T-cell (primary cell): ENCODE data around the gene JMJD6. TPM values are rescaled to one million over a fixed set of nuclear protein-coding genes. Genes with fewer than 3 reads are reported as not detected.

Experiments used
- ATAC-seq, 4 experiments: fragments of 200-7000 bp in 3 of 4; fragments of 150-1000 bp in 1 of 4; cut with Tn5 transposase; replicated peaks in 1 of 4; 1 replicate in 3 of 4; 2 replicates in 1 of 4; pipeline ENCODE4 v1.10.0; 2021; ENCODE audit warnings: moderate library complexity in 3 of 4, mild to moderate bottlenecking in 2 of 4, moderate number of reproducible peaks in 1 of 4
- CTCF ChIA-PET, 2 donors: fragments of 300-600 bp; sonication (Branson Sonifier 250); formaldehyde crosslinking; loops; one replicate each; lab custom pipeline; 2022; ENCODE audit warnings: antibody characterized with exemption in 2 of 2; lab: Charles Lee
- POLR2A ChIA-PET, 2 donors: fragments of 300-600 bp; sonication (Branson Sonifier 250); formaldehyde crosslinking; loops; one replicate each; lab custom pipeline; 2022; ENCODE audit warnings: antibody characterized with exemption in 2 of 2; lab: Charles Lee
- DNase-seq, 35 experiments: peaks; one replicate each; pipeline versions ENCODE4 v3.0.0 to v3.0.0-alpha.2; 2013 to 2023
- H3K27ac ChIP-seq: one replicate; pipeline ENCODE4 v1.5.1; 2013; ENCODE audit warnings: low read length
- H3K27me3 ChIP-seq, 2 experiments: replicated peaks in 1 of 2; 1 replicate in 1 of 2; 2 replicates in 1 of 2; pipeline versions ENCODE4 v1.6.1 to v1.7.0; 2013; ENCODE audit warnings: low read length in 1 of 2, mixed read lengths in 1 of 2; ENCODE audit not compliant: control insufficient read depth in 2 of 2, insufficient read depth in 2 of 2; ENCODE audit errors: extremely low read depth in 1 of 2
- H3K36me3 ChIP-seq, 2 donors: 1 replicate in 1 of 2; 2 replicates in 1 of 2; pipeline versions ENCODE4 v1.6.1 to v1.7.0; 2013; ENCODE audit warnings: low read length in 1 of 2; ENCODE audit not compliant: control insufficient read depth in 2 of 2, insufficient read depth in 1 of 2; ENCODE audit errors: extremely low read depth in 1 of 2
- H3K4me1 ChIP-seq, 2 experiments: 1 replicate in 1 of 2; 2 replicates in 1 of 2; pipeline versions ENCODE4 v1.6.1 to v1.7.0; 2013; ENCODE audit warnings: low read length in 2 of 2, mixed read lengths in 1 of 2; ENCODE audit not compliant: insufficient read depth in 2 of 2, control insufficient read depth in 1 of 2; ENCODE audit errors: extremely low read depth in 1 of 2
- H3K4me3 ChIP-seq, 2 donors: 1 replicate in 1 of 2; 2 replicates in 1 of 2; pipeline versions ENCODE4 v1.5.1 to v1.7.0; 2013; ENCODE audit warnings: mild to moderate bottlenecking in 2 of 2, low read length in 1 of 2, moderate library complexity in 1 of 2; ENCODE audit not compliant: control insufficient read depth in 1 of 2; ENCODE audit errors: extremely low read depth in 1 of 2
- H3K9me3 ChIP-seq: 2 replicates; pipeline ENCODE4 v1.7.0; 2013
- H3K27ac Mint-ChIP-seq, 2 donors: one replicate each; pipeline ENCODE4 v1.8.0; 2020 to 2021; ENCODE audit warnings: mild to moderate bottlenecking in 2 of 2, mixed read lengths in 2 of 2
- H3K27me3 Mint-ChIP-seq, 2 donors: one replicate each; pipeline ENCODE4 v1.8.0; 2021 to 2022; ENCODE audit warnings: mixed read lengths in 2 of 2
- H3K36me3 Mint-ChIP-seq: one replicate; pipeline ENCODE4 v1.8.0; 2021; ENCODE audit warnings: mixed read lengths
- H3K4me1 Mint-ChIP-seq, 3 donors: one replicate each; pipeline ENCODE4 v1.8.0; 2020 to 2022; ENCODE audit warnings: mixed read lengths in 3 of 3, mild to moderate bottlenecking in 1 of 3
- H3K4me3 Mint-ChIP-seq, 3 donors: one replicate each; pipeline ENCODE4 v1.8.0; 2020 to 2022; ENCODE audit warnings: mild to moderate bottlenecking in 3 of 3, mixed read lengths in 3 of 3, moderate library complexity in 3 of 3
- H3K9me3 Mint-ChIP-seq, 3 donors: one replicate each; pipeline ENCODE4 v1.8.0; 2020 to 2022; ENCODE audit warnings: mixed read lengths in 3 of 3
- WGBS: methylation state at CpG from one replicate; pipeline ENCODE4 v1.1.5; 2013; ENCODE audit warnings: missing lambda C conversion rate; ENCODE audit not compliant: insufficient coverage; 5-methylcytosine and 5-hydroxymethylcytosine counted together
- total RNA-seq, 35 experiments: library from RNA in 6 of 35; stranded (reverse) in 6 of 35; fragments of 120-200 nt in 1 of 35; gene quantifications; one replicate each; pipeline versions ENCODE4 v1.2.1 to v1.2.4 and lab custom pipeline; 2013 to 2026

The JMJD6 gene
- total RNA-seq, 5 donors from 2014 or later (not counting 1 experiment from before 2014, with no cell fraction given): 48.7 to 155 (median 56.6) TPM

DNA sequence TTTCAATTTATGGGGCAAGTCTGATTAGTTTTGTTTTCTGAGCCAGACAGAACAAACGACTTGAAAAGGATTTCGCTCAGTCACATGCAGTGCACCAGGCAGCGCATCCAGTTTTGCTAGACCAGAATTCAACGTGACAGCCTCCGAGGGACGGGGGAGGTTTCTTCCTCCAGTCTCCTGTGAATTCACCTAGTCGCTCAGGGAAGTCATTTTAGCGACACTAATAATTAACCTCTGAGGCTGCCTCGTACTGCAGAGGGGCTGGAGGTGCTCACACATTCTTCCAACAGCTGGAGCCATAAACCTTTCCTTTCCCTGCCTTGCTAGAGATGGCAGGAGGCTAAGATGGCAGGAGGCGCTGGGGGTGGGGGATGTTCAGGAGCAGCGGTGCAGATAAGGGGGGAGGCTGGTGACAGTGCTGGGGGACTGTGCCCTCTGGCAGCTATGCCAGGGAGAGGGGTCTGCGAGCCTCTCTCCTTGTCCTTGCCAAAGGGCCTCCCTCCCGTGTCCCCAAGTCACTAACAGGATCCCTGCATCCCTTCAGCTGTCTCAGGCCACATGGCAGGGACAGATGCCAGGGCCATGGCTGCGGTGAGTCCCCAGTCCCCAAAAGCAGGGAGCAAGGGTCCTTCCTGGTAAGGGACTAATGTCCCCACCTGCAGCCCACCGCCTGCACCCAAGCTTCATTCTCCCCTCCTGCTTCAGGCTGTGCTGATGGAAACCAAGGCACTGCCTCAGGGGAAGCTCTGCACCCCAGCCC lies 39.7 kb downstream of the JMJD6 start:
- H3K27me3 Mint-ChIP-seq: peaks cover 0 to 2% of the 10 kb centered on the region in 2 donors
- DNase-seq (no peak), ATAC-seq (no peak)
- Histone ChIP-seq H3K36me3 (no peaks in the 10 kb centered on the region), H3K9me3 (no peaks in the 10 kb centered on the region), H3K4me3 (no peak overlapping the region), H3K4me1 (peaks cover 0 to 11% of the 10 kb centered on the region in 2 experiments), H3K27ac (no peak overlapping the region), H3K27me3 (peaks cover 0 to 11% of the 10 kb centered on the region in 2 experiments)
- H3K9me3 Mint-ChIP-seq: no peaks in the 10 kb centered on the region
- 94% methylated on average over 10 of the region's 15 CpGs for WGBS
- H3K36me3 Mint-ChIP-seq: peaks cover 4% of the 10 kb centered on the region
- H3K27ac Mint-ChIP-seq: no peak overlapping the region
- no peak overlapping the region for H3K4me3 Mint-ChIP-seq
- POLR2A ChIA-PET: no interaction called here
- H3K4me1 Mint-ChIP-seq: peaks cover 0 to 8% (median 5%) of the 10 kb centered on the region in 3 donors
- CTCF ChIA-PET: no interaction called here

- Mint-ChIP-seq H3K27me3 (peaks cover 0 to 2% of the 10 kb centered on the region in 2 donors), H3K27ac (no peak overlapping the region), H3K4me3 (no peak overlapping the region), H3K9me3 (no peaks in the 10 kb centered on the region), H3K4me1 (peaks cover 7 to 16% (median 10%) of the 10 kb centered on the region in 3 donors), H3K36me3 (peaks cover 4% of the 10 kb centered on the region)
- H3K4me3 ChIP-seq: no peak overlapping the region
- H3K4me1 ChIP-seq: peaks cover 0 to 20% of the 10 kb centered on the region in 2 experiments
- H3K9me3 ChIP-seq: no peaks in the 10 kb centered on the region
- no peak for ATAC-seq
- peaks cover 0 to 11% of the 10 kb centered on the region in 2 experiments for H3K27me3 ChIP-seq
- H3K36me3 ChIP-seq: no peaks in the 10 kb centered on the region
- CTCF ChIA-PET: no interaction called here
- no peak for DNase-seq
- POLR2A ChIA-PET: no interaction called here
- no peak overlapping the region for H3K27ac ChIP-seq
- 87% methylated on average over 3 of the region's 8 CpGs for WGBS
These were observed 40.6 kb downstream of the JMJD6 start for GRCh38 chr17:76685846-76686245.

DNA sequence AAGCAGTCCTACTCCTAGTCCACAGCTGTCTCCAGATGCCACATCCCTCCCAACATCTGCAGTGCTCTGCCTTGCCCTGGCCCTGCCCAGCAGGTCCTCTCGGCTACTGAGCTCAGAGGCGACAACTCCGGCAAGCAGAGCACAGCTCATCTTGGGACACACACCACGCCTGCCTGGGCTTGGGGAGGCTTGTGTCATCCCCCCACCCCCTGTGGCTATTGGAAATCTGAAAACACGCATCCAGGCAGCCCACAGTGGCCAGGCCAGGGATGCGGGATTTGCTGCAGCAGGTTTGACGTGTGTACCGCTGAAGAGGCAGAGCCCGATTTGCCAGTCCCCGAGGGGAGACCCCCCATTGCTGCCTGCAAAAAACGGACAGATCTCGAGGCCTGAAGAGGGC lies 41.0 kb downstream of the JMJD6 start:
- CTCF ChIA-PET: no interaction called here
- peaks cover 0 to 2% of the 10 kb centered on the region in 2 donors for H3K27me3 Mint-ChIP-seq
- no peak overlapping the region for H3K4me3 Mint-ChIP-seq
- 90% methylated on average over 12 of the region's 12 CpGs for WGBS
- H3K9me3 Mint-ChIP-seq: no peaks in the 10 kb centered on the region
- peaks cover 0 to 23% of the 10 kb centered on the region in 2 experiments for H3K4me1 ChIP-seq
- H3K4me3 ChIP-seq: no peak overlapping the region
- no peak for ATAC-seq
- H3K36me3 ChIP-seq: no peaks in the 10 kb centered on the region
- H3K9me3 ChIP-seq: no peaks in the 10 kb centered on the region
- no peak overlapping the region for H3K27ac Mint-ChIP-seq
- POLR2A ChIA-PET: interaction anchor here in 1 of 2 donors (0.6 kb wide), 1 partner anchor 243 kb away, joined by 4 read pairs; no protein-coding TSS in a partner anchor
- H3K36me3 Mint-ChIP-seq: peaks cover 4% of the 10 kb centered on the region
- no peak overlapping the region for H3K27ac ChIP-seq
- H3K27me3 ChIP-seq: peaks cover 0 to 11% of the 10 kb centered on the region in 2 experiments
- peaks cover 8 to 16% (median 10%) of the 10 kb centered on the region in 3 donors for H3K4me1 Mint-ChIP-seq
- no peak for DNase-seq

GRCh38 chr17:76684756-76685155 lies 41.6 kb downstream of the JMJD6 start:
- Mint-ChIP-seq H3K9me3 (no peaks in the 10 kb centered on the region), H3K27me3 (peaks cover 0 to 2% of the 10 kb centered on the region in 2 donors), H3K36me3 (peaks cover 4% of the 10 kb centered on the region), H3K4me1 (peaks cover 8 to 16% (median 10%) of the 10 kb centered on the region in 3 donors), H3K27ac (no peak overlapping the region), H3K4me3 (no peak overlapping the region)
- POLR2A ChIA-PET: interaction anchor here in 1 of 2 donors (0.6 kb wide), 1 partner anchor 244 kb away, joined by 4 read pairs; no protein-coding TSS in a partner anchor
- CTCF ChIA-PET: no interaction called here
- no peak overlapping the region for H3K27ac ChIP-seq
- no peak for DNase-seq
- no peak overlapping the region for H3K4me3 ChIP-seq
- ATAC-seq: no peak
- H3K4me1 ChIP-seq: peaks cover 0 to 23% of the 10 kb centered on the region in 2 experiments
- H3K9me3 ChIP-seq: no peaks in the 10 kb centered on the region
- peaks cover 0 to 11% of the 10 kb centered on the region in 2 experiments for H3K27me3 ChIP-seq
- WGBS: 94% methylated on average over 2 of the region's 7 CpGs
- no peaks in the 10 kb centered on the region for H3K36me3 ChIP-seq

DNA sequence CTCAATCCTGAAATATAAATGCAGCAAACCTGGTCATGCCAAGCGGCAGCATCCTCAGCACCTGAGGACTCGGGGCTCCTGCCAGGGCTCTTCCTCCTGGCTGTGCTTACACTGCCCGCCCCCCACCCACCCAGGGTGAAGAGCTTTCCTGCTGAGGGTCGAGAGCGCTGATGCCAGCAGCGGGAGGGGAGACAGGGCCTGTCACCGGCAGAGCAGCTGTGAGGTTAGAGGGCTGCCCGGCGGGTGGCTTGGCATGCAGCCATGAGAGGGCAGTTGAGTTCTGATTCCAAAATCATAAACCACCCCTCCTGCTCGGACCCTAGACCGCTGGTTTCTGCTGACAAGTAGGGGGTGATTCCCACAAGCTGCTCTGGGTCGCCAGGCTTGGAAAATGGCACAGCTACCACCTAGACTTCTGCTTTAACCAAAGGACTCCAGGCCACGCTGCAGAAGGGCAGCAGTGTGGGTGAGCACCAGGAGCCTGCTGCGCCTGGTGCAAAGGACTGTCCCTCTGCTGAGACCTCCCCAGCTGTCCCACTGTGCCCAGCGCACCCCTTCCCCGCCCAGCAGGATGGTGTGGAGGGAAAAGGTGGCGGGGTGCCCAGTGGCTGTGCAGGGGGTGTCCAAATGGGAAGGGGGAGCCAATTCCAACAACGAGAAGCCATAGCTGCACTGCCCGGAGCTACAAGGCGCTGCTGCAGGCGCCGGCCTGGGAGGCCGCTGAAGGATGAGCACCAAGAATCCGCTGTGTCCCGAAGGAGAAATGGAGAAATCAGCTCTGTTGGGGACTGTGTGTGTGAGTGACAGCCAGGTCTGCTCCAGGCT lies 42.3 kb downstream of the JMJD6 start:
- CTCF ChIA-PET: interaction anchor here in 1 of 2 donors (0.6 kb wide), 1 partner anchor 20 kb away, joined by 4 read pairs; no protein-coding TSS in a partner anchor
- no peak overlapping the region for H3K27ac ChIP-seq
- Mint-ChIP-seq H3K36me3 (peaks cover 4% of the 10 kb centered on the region), H3K4me1 (peaks cover 8 to 16% (median 10%) of the 10 kb centered on the region in 3 donors), H3K9me3 (no peaks in the 10 kb centered on the region), H3K4me3 (no peak overlapping the region), H3K27ac (no peak overlapping the region), H3K27me3 (peaks cover 0 to 2% of the 10 kb centered on the region in 2 donors)
- DNase-seq (no peak), ATAC-seq (no peak)
- POLR2A ChIA-PET: interaction anchor here (0.5 to 0.6 kb wide), 3 partner anchors 9 to 360 kb away, joined by 3 to 4 read pairs (median 3); no protein-coding TSS in a partner anchor
- no peaks in the 10 kb centered on the region for H3K9me3 ChIP-seq
- H3K36me3 ChIP-seq: no peaks in the 10 kb centered on the region
- H3K4me3 ChIP-seq: no peak overlapping the region
- WGBS: 90% methylated on average over 19 of the region's 25 CpGs
- H3K27me3 ChIP-seq: peaks cover 0 to 11% of the 10 kb centered on the region in 2 experiments
- H3K4me1 ChIP-seq: peaks cover 0 to 27% of the 10 kb centered on the region in 2 experiments
